Aorta (tissue), 5 donors: ENCODE measurements around the gene CCDC12. TPM values are rescaled to one million over a fixed set of nuclear protein-coding genes. Genes with fewer than 3 reads are reported as not detected.

Experiments
- ATAC-seq: fragments of 200-7000 bp; cut with Tn5 transposase; one replicate; pipeline ENCODE4 v1.9.1; 2022; ENCODE audit warnings: moderate library complexity; ENCODE audit not compliant: low FRiP score
- DNase-seq, 2 donors: peaks; one replicate each; pipeline ENCODE4 v3.0.0-alpha.2; 2020
- H3K27ac ChIP-seq, 2 donors: one replicate each; pipeline ENCODE4 v1.5.1; 2013; ENCODE audit warnings: low read length in 2 of 2, mild to moderate bottlenecking in 2 of 2, moderate library complexity in 2 of 2, control low read depth in 1 of 2, inconsistent platforms in 1 of 2, low read depth in 1 of 2
- H3K27me3 ChIP-seq, 2 donors: one replicate each; pipeline ENCODE4 v1.6.1; 2013; ENCODE audit warnings: control low read depth in 1 of 2, low read length in 1 of 2, mild to moderate bottlenecking in 1 of 2, moderate library complexity in 1 of 2; ENCODE audit not compliant: insufficient read depth in 2 of 2, control insufficient read depth in 1 of 2
- H3K36me3 ChIP-seq, 2 donors: one replicate each; pipeline ENCODE4 v1.6.1; 2013; ENCODE audit warnings: control low read depth in 1 of 2, low read length in 1 of 2, mild to moderate bottlenecking in 1 of 2; ENCODE audit not compliant: insufficient read depth in 2 of 2, control insufficient read depth in 1 of 2
- H3K4me1 ChIP-seq, 2 donors: one replicate each; pipeline ENCODE4 v1.6.1; 2013; ENCODE audit warnings: low read length in 2 of 2, control low read depth in 1 of 2, mild to moderate bottlenecking in 1 of 2, moderate library complexity in 1 of 2; ENCODE audit not compliant: insufficient read depth in 2 of 2, control insufficient read depth in 1 of 2
- H3K4me3 ChIP-seq, 2 donors: one replicate each; pipeline ENCODE4 v1.5.1; 2013; ENCODE audit warnings: low read length in 2 of 2, control low read depth in 1 of 2, mild to moderate bottlenecking in 1 of 2
- H3K9me3 ChIP-seq: one replicate; pipeline ENCODE4 v1.6.1; 2013; ENCODE audit warnings: mild to moderate bottlenecking, low read length; ENCODE audit not compliant: control insufficient read depth
- WGBS, 2 donors: extraction: QIAGEN DNeasy Blood & Tissue Kit; methylation state at CpG; one replicate each; pipeline ENCODE4 v1.1.7; 2013; 5-methylcytosine and 5-hydroxymethylcytosine counted together
- intact Hi-C, 2 donors: fragments of 100-400 bp; cut with DNase I; formaldehyde crosslinking; loops; one replicate each; pipeline versions ENCODE4 v1.14.2 to v1.15.0; 2022
- polyA plus RNA-seq, 2 donors: library from polyadenylated mRNA; stranded (reverse); fragments of 200-250 nt; gene quantifications; one replicate each; pipeline ENCODE4 v1.2.3, GENCODE V29; 2013
- total RNA-seq, 2 donors: library from RNA; stranded (reverse); fragmentation: NEBNext Ultra II Directional; extraction: Animal tissue kit (Norgen Biotek cat#: 25700); gene quantifications; one replicate each; pipeline ENCODE4 v1.2.1, GENCODE V29; 2021
- donor health status: healthy with polysubstance abuse.
- donor health status: Bipolar disorder and iron deficiency.
- donor health status: DM: no; HTN: no; CAD: no.
- donor health status: DM: no; HTN: no; CAD: no.
- donor health status: DM: yes; HTN: yes; CAD: no.

The CCDC12 gene
- total and polyA plus RNA-seq, 4 donors: 30.5 to 46.5 (median 39.7) TPM

DNA sequence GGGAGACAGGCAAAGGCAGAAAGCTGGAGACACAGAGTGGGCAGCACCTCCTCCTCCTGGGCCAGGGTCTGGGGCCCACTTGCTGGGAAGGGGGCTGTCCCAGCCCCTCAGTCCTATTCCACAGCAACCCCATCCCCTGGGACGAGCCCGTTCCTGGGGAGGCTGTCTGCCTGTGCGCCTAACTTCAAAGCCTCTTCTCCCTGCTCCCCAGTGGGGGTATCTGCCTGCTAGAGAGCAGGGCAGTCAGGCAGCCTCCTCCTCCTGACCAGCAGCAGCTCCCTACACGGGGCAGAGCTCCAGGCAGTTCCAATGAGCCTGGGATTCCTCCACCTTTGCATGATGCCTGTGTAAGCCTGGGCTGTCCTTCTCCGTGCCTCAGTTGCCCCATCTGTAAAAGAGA is 92.1 kb downstream of the CCDC12 start:
- ATAC-seq: no peak
- Histone ChIP-seq H3K27me3 (no peaks in the 10 kb centered on the region), H3K27ac (no peak overlapping the region), H3K4me1 (no peaks in the 10 kb centered on the region), H3K4me3 (no peak overlapping the region), H3K9me3 (no peaks in the 10 kb centered on the region), H3K36me3 (no peaks in the 10 kb centered on the region)
- no peak for DNase-seq
- WGBS, 2 donors: 76 to 78% methylated on average over 5 of the region's 5 CpGs
- intact Hi-C loops: no loop called here

- Histone ChIP-seq H3K9me3 (no peaks in the 10 kb centered on the region), H3K4me1 (no peaks in the 10 kb centered on the region), H3K27ac (no peak overlapping the region), H3K27me3 (no peaks in the 10 kb centered on the region), H3K36me3 (no peaks in the 10 kb centered on the region), H3K4me3 (no peak overlapping the region)
- ATAC-seq: no peak
- intact Hi-C loops: no loop called here
- no peak for DNase-seq
- 67 to 69% methylated on average over 4 of the region's 4 CpGs for WGBS, 2 donors
Measured at GRCh38 chr3:46883830-46884185, 92.7 kb downstream of the CCDC12 start.

DNA sequence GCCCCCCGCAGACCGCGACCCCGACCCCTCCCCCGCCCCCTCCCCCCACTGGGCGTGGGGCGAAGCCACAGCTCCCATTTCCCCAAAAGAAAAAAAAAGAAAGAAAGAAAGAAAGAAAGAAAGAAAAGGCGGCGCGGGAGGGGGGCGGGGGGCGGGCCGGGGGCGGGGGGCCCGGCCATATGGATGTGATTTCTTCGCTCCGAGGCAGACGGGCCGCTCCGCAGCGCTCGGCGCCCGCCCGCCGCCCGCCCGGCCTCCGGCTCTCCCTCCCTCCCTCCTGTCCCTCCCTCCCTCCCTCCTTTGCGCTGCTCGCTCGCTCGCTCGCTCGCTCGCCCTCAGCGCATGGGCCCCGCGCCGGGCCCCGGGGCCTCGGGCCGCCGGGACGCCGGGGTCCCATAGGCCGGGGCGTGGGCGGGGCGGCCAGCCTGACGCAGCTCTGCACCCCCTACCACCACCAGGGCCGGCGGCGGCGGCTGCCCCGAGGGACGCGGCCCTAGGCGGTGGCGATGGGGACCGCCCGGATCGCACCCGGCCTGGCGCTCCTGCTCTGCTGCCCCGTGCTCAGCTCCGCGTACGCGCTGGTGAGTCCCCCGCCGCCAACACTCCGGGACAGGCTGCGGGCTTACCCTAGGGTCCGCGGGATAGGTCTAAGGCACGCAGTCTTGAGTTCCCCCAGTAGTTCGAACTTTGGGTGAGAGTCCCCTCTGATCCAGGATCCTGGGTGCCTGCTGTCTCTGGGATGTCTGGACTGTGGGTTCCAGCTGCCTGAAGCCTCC is 93.3 kb downstream of the CCDC12 start:
- H3K27ac ChIP-seq: no peak overlapping the region
- H3K36me3 ChIP-seq: no peaks in the 10 kb centered on the region
- H3K4me1 ChIP-seq: no peaks in the 10 kb centered on the region
- H3K9me3 ChIP-seq: no peaks in the 10 kb centered on the region
- peak overlapping the region; percentile 57 to 66 for H3K4me3 ChIP-seq
- 4 to 8% methylated on average over 43 to 78 of the region's 78 CpGs for WGBS, 2 donors
- no peaks in the 10 kb centered on the region for H3K27me3 ChIP-seq
- ATAC-seq (peak; percentile 57), DNase-seq (no peak)
- intact Hi-C loops: no loop called here

- intact Hi-C loops: no loop called here
- ATAC-seq: peak; percentile 56
Measured at GRCh38 chr3:46882377-46883053, 94.0 kb downstream of the CCDC12 start.

GRCh38 chr3:46881596-46882376 is 94.8 kb downstream of the CCDC12 start:
- ATAC-seq (peak; percentile 47), DNase-seq (peak in 1 of 2 donors; percentile 84)
- H3K36me3 ChIP-seq: no peaks in the 10 kb centered on the region
- intact Hi-C loops: no loop called here
- H3K4me1 ChIP-seq: no peaks in the 10 kb centered on the region
- peak overlapping the region; percentile 57 to 66 for H3K4me3 ChIP-seq
- 1 to 2% methylated on average over 44 to 83 of the region's 83 CpGs for WGBS, 2 donors
- no peak overlapping the region for H3K27ac ChIP-seq
- H3K27me3 ChIP-seq: no peaks in the 10 kb centered on the region
- H3K9me3 ChIP-seq: no peaks in the 10 kb centered on the region

More at GRCh38 chr3:46882377-46883053, 94.0 kb downstream of the CCDC12 start:
- H3K9me3 ChIP-seq: no peaks in the 10 kb centered on the region
- H3K27me3 ChIP-seq: no peaks in the 10 kb centered on the region
- DNase-seq: peak in 1 of 2 donors; percentile 82
- H3K4me1 ChIP-seq: no peaks in the 10 kb centered on the region
- peak overlapping the region; percentile 57 to 66 for H3K4me3 ChIP-seq
- no peaks in the 10 kb centered on the region for H3K36me3 ChIP-seq
- peak overlapping the region in 1 of 2 donors; percentile 32 for H3K27ac ChIP-seq
- 0 to 1% methylated on average over 50 to 72 of the region's 72 CpGs for WGBS, 2 donors

- intact Hi-C loops: no loop called here
- 52 to 53% methylated on average over 28 to 29 of the region's 29 CpGs for WGBS, 2 donors
- ATAC-seq (no peak), DNase-seq (no peak)
- H3K9me3 ChIP-seq: no peaks in the 10 kb centered on the region
- no peaks in the 10 kb centered on the region for H3K27me3 ChIP-seq
- H3K36me3 ChIP-seq: no peaks in the 10 kb centered on the region
- H3K27ac ChIP-seq: no peak overlapping the region
- peak overlapping the region in 1 of 2 donors; percentile 57 for H3K4me3 ChIP-seq
- no peaks in the 10 kb centered on the region for H3K4me1 ChIP-seq
Measured at GRCh38 chr3:46880884-46881595, 95.5 kb downstream of the CCDC12 start.

- no peak for ATAC-seq
- DNase-seq: no peak
- Histone ChIP-seq H3K4me1 (peaks cover 0 to 3% of the 10 kb centered on the region in 2 donors), H3K27me3 (no peaks in the 10 kb centered on the region), H3K36me3 (no peaks in the 10 kb centered on the region), H3K27ac (no peak overlapping the region), H3K9me3 (no peaks in the 10 kb centered on the region), H3K4me3 (no peak overlapping the region)
- WGBS, 2 donors: 50% methylated on average over 2 of the region's 2 CpGs
- intact Hi-C loops: no loop called here
Measured at GRCh38 chr3:46878781-46879436, 97.6 kb downstream of the CCDC12 start.
